Testis (tissue), 3 donors: ENCODE data around the gene MYL12B. TPM values are rescaled to one million over a fixed set of nuclear protein-coding genes. Genes with fewer than 3 reads are reported as not detected.
"Not testable (repeated sequence)": the region's sequence is repeated elsewhere in the genome, so short reads cannot be mapped to it uniquely, and the experiment has no call there.

Experiments used
- DNase-seq: peaks from one replicate; pipeline ENCODE4 v3.0.0-alpha.2; 2019
- H3K27ac ChIP-seq, 2 donors: fragments of 200-600 bp; sonication (generic); one replicate each; pipeline ENCODE4 v1.5.1; 2019
- H3K27me3 ChIP-seq: fragments of 200-600 bp; sonication (generic); one replicate; pipeline ENCODE4 v1.5.1; 2019
- H3K36me3 ChIP-seq: fragments of 200-600 bp; sonication (generic); one replicate; pipeline ENCODE4 v1.5.1; 2017; ENCODE audit warnings: low read depth; ENCODE audit errors: missing control alignments
- H3K4me1 ChIP-seq: fragments of 200-600 bp; sonication (generic); one replicate; pipeline ENCODE4 v1.5.1; 2019
- H3K4me3 ChIP-seq, 2 donors: fragments of 200-600 bp; sonication (generic); one replicate each; pipeline ENCODE4 v1.5.1; 2017 to 2019
- H3K9me3 ChIP-seq: fragments of 200-600 bp; sonication (generic); one replicate; pipeline ENCODE4 v1.5.1; 2017
- POLR2A ChIP-seq: fragments of 450-650 bp; IDR thresholded peaks from one replicate; pipeline ENCODE4 v1.6.1; 2017; ENCODE audit warnings: antibody characterized with exemption, mild to moderate bottlenecking, moderate library complexity
- WGBS, 2 donors: methylation state at CpG; one replicate each; pipeline ENCODE4 v1.1.5; 2018; 5-methylcytosine and 5-hydroxymethylcytosine counted together
- intact Hi-C: fragments of 100-400 bp; cut with DNase I; formaldehyde crosslinking; loops from one replicate; pipeline ENCODE4 v1.15.1; 2023; ENCODE audit warnings: low total_unique reads
- polyA plus RNA-seq: library from polyadenylated mRNA; stranded (reverse); fragments of 350-450 nt; fragmentation: Illumina TruSeq; extraction: RNeasy Lipid Tissue Mini Kit (QIAGEN cat#74804); gene quantifications from one replicate; pipeline ENCODE4 v1.2.3, GENCODE V29; 2014; ENCODE audit warnings: low read depth, low replicate concordance; ENCODE audit not compliant: insufficient read depth
- total RNA-seq, 2 donors: library from RNA; depleted of rRNA; stranded (reverse); fragments of >200 nt; gene quantifications; one replicate each; pipeline ENCODE4 v1.2.3, GENCODE V29; 2016
- TF ChIP-seq, protein P1 (sequence below), 3 experiments: fragments of 450-650 bp in 2 of 3; fragments of 200-600 bp in 1 of 3; sonication (generic) in 1 of 3; IDR thresholded peaks; one replicate each; pipeline ENCODE4 v1.5.1; 2016 to 2019; ENCODE audit warnings: antibody characterized with exemption in 3 of 3, mild to moderate bottlenecking in 2 of 3, moderate library complexity in 1 of 3

The MYL12B gene
- total and polyA plus RNA-seq, 3 donors from 2014 or later: 215 to 372 (median 255) TPM

DNA sequence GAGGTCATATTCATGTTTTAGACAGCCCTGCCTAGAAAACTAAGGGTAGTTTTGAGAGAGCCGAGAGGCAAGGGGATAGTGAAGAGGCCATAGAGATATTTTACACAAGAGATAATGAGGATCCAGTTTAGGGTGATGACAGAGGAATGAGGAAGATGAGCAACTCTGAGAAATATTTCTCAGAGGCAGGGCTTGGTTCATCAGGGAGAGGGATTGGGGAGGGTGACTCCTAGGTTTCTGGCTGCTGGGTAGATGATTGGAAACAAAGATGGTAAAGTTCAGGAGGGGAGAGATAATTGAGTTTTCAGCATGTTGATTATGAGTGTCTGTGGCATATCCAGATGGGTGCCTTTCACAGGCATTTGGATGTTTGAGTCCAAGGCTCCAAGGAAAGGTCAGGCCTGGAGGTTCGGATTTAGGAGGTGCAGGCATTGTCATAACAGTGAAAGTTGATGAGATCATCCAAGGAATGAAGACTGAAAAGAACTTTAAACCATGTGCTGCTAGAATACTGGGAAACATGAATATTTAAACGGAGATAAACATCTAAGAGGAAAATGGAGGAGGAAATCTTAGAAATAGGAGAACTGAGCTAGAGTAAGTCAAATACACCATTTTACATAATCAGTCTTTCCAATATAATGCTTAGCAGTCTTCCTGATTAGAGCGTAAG is 7.4 kb downstream of the MYL12B start:
- TF ChIP-seq, protein P1, sequence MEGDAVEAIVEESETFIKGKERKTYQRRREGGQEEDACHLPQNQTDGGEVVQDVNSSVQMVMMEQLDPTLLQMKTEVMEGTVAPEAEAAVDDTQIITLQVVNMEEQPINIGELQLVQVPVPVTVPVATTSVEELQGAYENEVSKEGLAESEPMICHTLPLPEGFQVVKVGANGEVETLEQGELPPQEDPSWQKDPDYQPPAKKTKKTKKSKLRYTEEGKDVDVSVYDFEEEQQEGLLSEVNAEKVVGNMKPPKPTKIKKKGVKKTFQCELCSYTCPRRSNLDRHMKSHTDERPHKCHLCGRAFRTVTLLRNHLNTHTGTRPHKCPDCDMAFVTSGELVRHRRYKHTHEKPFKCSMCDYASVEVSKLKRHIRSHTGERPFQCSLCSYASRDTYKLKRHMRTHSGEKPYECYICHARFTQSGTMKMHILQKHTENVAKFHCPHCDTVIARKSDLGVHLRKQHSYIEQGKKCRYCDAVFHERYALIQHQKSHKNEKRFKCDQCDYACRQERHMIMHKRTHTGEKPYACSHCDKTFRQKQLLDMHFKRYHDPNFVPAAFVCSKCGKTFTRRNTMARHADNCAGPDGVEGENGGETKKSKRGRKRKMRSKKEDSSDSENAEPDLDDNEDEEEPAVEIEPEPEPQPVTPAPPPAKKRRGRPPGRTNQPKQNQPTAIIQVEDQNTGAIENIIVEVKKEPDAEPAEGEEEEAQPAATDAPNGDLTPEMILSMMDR (IDR thresholded peaks at IDR 0.05): no peak
- TF ChIP-seq POLR2A: no peak
- intact Hi-C loops: no loop called here
- DNase-seq: no peak
- H3K27ac ChIP-seq: no peak overlapping the region
- no peak overlapping the region for H3K4me3 ChIP-seq
- H3K27me3 ChIP-seq: no peaks in the 10 kb centered on the region
- no peaks in the 10 kb centered on the region for H3K9me3 ChIP-seq
- no peaks in the 10 kb centered on the region for H3K36me3 ChIP-seq
- peaks cover 25% of the 10 kb centered on the region for H3K4me1 ChIP-seq
- 77 to 80% methylated on average over 4 of the region's 4 CpGs for WGBS, 2 donors

DNA sequence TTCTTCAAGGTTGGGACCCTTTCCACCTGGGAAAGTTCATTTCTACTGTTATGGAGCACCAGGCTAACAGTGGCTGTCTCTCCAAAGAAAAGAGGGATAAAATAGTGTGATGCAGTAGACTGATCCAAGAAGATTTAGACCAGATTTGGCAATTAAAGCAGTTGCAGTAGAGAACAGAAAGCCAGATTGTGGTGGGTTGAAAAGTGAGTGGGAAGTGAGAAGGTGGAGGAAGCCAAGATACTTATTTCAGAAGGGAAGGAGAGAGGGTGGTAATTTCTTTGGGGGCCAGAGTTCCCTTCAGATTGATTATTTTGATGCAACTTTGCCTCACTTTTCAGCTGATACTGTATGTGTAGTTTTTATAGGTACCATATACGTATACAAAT is 8.0 kb downstream of the MYL12B start:
- no peaks in the 10 kb centered on the region for H3K36me3 ChIP-seq
- DNase-seq: no peak
- H3K4me3 ChIP-seq: no peak overlapping the region
- H3K27ac ChIP-seq: no peak overlapping the region
- H3K9me3 ChIP-seq: no peaks in the 10 kb centered on the region
- WGBS, 2 donors: 95 to 97% methylated on average over 1 of the region's 1 CpG
- intact Hi-C loops: no loop called here
- peaks cover 22% of the 10 kb centered on the region for H3K4me1 ChIP-seq
- no peak for TF ChIP-seq POLR2A
- TF ChIP-seq, protein P1 (IDR thresholded peaks at IDR 0.05): no peak
- H3K27me3 ChIP-seq: no peaks in the 10 kb centered on the region

DNA sequence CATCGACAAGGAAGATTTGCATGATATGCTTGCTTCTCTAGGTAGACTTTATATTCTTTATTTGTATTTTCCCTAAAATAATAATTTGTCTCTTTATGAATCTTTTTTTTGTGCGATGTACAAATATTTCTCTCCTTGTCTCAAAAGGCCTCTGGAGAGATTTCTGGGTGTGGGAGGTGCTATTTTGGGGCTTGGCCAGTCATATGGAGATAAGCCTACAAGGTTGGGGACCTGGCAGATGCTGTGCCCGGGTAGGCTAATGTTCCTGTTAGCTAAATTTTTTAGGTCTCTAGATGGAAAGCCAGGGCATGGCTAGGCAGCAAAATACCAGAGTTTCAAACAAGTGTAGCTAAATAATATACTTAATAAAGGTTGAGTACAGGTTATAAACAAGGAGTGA is 11.1 kb downstream of the MYL12B start:
- 44 to 47% methylated on average over 3 of the region's 3 CpGs for WGBS, 2 donors
- Histone ChIP-seq H3K36me3 (no peaks in the 10 kb centered on the region), H3K4me3 (no peak overlapping the region), H3K9me3 (no peaks in the 10 kb centered on the region), H3K27ac (no peak overlapping the region), H3K4me1 (peaks cover 8% of the 10 kb centered on the region), H3K27me3 (no peaks in the 10 kb centered on the region)
- intact Hi-C loops: no loop called here
- DNase-seq: no peak
- TF ChIP-seq POLR2A: no peak
- TF ChIP-seq, protein P1 (IDR thresholded peaks at IDR 0.05): no peak

DNA sequence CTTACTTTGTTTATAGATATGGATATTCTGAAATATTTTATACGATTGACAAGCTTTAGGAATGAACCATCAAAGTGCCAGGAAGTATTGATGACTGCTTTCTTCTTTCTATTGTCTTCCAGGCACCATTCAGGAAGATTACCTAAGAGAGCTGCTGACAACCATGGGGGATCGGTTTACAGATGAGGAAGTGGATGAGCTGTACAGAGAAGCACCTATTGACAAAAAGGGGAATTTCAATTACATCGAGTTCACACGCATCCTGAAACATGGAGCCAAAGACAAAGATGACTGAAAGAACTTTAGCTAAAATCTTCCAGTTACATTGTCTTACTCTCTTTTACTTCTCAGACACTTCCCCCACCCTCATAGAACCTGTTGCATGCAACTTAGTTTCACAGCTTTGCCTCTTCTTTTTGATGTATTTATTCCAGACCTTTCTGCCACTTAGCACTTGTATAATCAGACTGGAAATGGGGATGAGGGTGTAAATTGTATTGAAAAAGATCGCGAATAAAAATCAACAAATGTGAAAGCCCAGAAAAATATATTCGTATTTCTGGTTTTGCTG is 15.8 kb downstream of the MYL12B start:
- H3K27me3 ChIP-seq, DNase-seq, H3K36me3 ChIP-seq, H3K27ac ChIP-seq, H3K4me3 ChIP-seq, H3K9me3 ChIP-seq, H3K4me1 ChIP-seq, intact Hi-C loops: not testable (repeated sequence)
- WGBS, 2 donors: 82 to 83% methylated on average over 7 of the region's 7 CpGs

DNA sequence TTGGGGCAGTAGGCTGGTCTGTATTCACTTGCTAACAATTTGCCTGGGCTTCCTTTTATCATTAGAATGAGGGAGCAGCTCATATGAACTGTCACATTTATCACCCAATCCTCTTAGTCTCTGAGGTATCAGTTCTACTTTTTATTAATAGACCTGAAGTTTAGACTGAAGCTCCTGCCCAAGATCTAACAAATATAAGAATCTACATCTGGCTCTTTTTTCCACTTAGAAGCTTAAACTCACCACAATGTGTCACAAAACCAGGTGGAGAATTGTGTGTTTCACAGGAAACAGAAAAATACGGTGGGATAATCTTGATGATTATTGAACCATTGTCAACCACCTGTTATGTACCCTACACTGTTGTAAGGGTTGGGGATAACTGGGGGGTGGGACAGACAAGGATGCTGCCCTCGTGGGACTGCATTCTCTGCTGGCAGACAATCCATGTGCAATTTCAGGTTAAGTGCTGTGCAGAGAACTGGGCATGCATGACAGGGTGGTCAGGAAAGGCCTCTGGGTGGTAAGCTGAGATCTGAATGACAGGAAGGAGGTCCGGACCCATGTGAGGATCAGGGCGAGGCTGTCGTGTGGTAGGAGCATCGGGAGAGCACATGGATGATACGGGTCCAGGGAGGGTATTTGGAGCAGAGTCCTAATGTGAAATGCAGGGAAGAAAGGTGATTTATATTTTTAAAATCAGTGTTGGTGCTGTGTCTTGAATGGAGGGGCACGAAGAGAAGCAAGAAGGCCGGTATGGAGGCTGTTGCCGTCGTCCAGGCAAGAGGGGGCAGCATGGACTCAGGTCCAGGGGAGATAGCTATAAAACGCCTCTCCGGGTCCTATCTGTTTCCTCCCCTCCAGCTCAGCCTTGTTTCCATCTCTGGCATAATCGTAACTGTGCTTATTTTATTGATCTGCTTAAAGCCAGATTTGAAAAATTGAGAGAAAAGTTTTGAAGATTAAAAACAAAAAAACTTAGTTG is 17.6 kb downstream of the MYL12B start:
- Histone ChIP-seq H3K9me3 (no peaks in the 10 kb centered on the region), H3K4me3 (no peak overlapping the region), H3K36me3 (no peaks in the 10 kb centered on the region), H3K27ac (no peak overlapping the region), H3K27me3 (no peaks in the 10 kb centered on the region), H3K4me1 (no peaks in the 10 kb centered on the region)
- no peak for DNase-seq
- TF ChIP-seq, protein P1 (IDR thresholded peaks at IDR 0.05): no peak
- no peak for TF ChIP-seq POLR2A
- 22 to 28% methylated on average over 14 of the region's 14 CpGs for WGBS, 2 donors
- intact Hi-C loops: loop anchor here (5.0 to 10.0 kb wide), 2 partner anchors 165 to 388 kb away; no protein-coding TSS in a partner anchor
